PC-3 (cell line): ENCODE measurements around the gene PEX14. TPM values are rescaled to one million over a fixed set of nuclear protein-coding genes. Genes with fewer than 3 reads are reported as not detected.

Experiments used
- ATAC-seq: fragments of 200-7000 bp; cut with Tn5 transposase; 2 replicates; pipeline ENCODE4 v1.9.1; 2020; ENCODE audit warnings: mild to moderate bottlenecking, moderate library complexity
- BruUV-seq: library from RNA; stranded (reverse); fragments of 400-500 nt; replicated peaks from 2 replicates; lab custom pipeline; 2021; lab: Mats Ljungman, UMichigan
- CTCF ChIA-PET: fragments of 300-600 bp; sonication (Branson Sonifier 250); formaldehyde crosslinking; loops from one replicate; lab custom pipeline; 2022; ENCODE audit warnings: antibody characterized with exemption; lab: Charles Lee
- POLR2A ChIA-PET: fragments of 300-600 bp; sonication (Branson Sonifier 250); formaldehyde crosslinking; loops from one replicate; lab custom pipeline; 2022; ENCODE audit warnings: antibody characterized with exemption; ENCODE audit not compliant: unreplicated experiment; lab: Charles Lee
- DNase-seq: peaks from one replicate; pipeline ENCODE4 v3.0.0-alpha.2; 2015
- H2AFZ ChIP-seq: fragments of 300-600 bp; sonication (generic); 2 replicates; pipeline ENCODE4 v1.6.0; 2016; ENCODE audit warnings: antibody characterized with exemption, low read length
- H3F3A ChIP-seq: fragments of 300-600 bp; sonication (generic); one replicate; pipeline ENCODE4 v1.6.0; 2017; ENCODE audit warnings: antibody characterized with exemption, low read length, control low read depth, mild to moderate bottlenecking; ENCODE audit not compliant: unreplicated experiment
- H3K27ac ChIP-seq: fragments of 300-600 bp; sonication (generic); 2 replicates; pipeline ENCODE4 v1.5.1; 2016; ENCODE audit warnings: mild to moderate bottlenecking, low read length
- H3K27me3 ChIP-seq: fragments of 300-600 bp; sonication (generic); 2 replicates; pipeline ENCODE4 v1.6.1; 2016; ENCODE audit warnings: low read length, mixed read lengths
- H3K36me3 ChIP-seq: fragments of 300-600 bp; sonication (generic); 2 replicates; pipeline ENCODE4 v1.6.1; 2016; ENCODE audit warnings: low read depth, mixed run types, low read length, mixed read lengths
- H3K4me1 ChIP-seq: fragments of 300-600 bp; sonication (generic); 2 replicates; pipeline ENCODE4 v1.5.1; 2016; ENCODE audit warnings: low read length; ENCODE audit not compliant: insufficient read depth
- H3K4me2 ChIP-seq: fragments of 300-600 bp; sonication (generic); 2 replicates; pipeline ENCODE4 v1.6.0; 2016; ENCODE audit warnings: low read length
- H3K4me3 ChIP-seq: fragments of 300-600 bp; sonication (generic); 2 replicates; pipeline ENCODE4 v1.5.1; 2016; ENCODE audit warnings: mild to moderate bottlenecking, low read length, mixed read lengths
- H3K79me2 ChIP-seq: fragments of 300-600 bp; sonication (generic); 2 replicates; pipeline ENCODE4 v1.6.1; 2017; ENCODE audit warnings: low read length, mixed read lengths
- H3K9ac ChIP-seq: fragments of 300-600 bp; sonication (generic); 2 replicates; pipeline ENCODE4 v1.6.0; 2016; ENCODE audit warnings: mild to moderate bottlenecking, low read length
- H3K9me2 ChIP-seq: fragments of 300-600 bp; sonication (generic); replicated peaks from 2 replicates; pipeline ENCODE4 v1.6.1; 2016; ENCODE audit warnings: mixed run types, low read length, mixed read lengths
- H3K9me3 ChIP-seq: fragments of 300-600 bp; sonication (generic); 2 replicates; pipeline ENCODE4 v1.6.1; 2016; ENCODE audit warnings: low read length, mixed read lengths
- H4K20me1 ChIP-seq: fragments of 300-600 bp; sonication (generic); 2 replicates; pipeline ENCODE4 v1.6.1; 2016; ENCODE audit warnings: low read length, mixed read lengths
- EZH2 ChIP-seq: fragments of 300-600 bp; sonication (generic); IDR thresholded peaks from one replicate; pipeline ENCODE4 v1.6.1; 2017; ENCODE audit warnings: antibody characterized with exemption, mild to moderate bottlenecking, low read length; ENCODE audit not compliant: unreplicated experiment
- EZH2phosphoT487 ChIP-seq: fragments of 300-600 bp; sonication (generic); IDR thresholded peaks from 2 replicates; pipeline ENCODE4 v1.6.1; 2018; ENCODE audit warnings: mild to moderate bottlenecking, antibody characterized with exemption, low read length, borderline replicate concordance
- intact Hi-C: fragments of 100-400 bp; cut with micrococcal nuclease; formaldehyde crosslinking; loops from 2 replicates; pipeline ENCODE4 v1.9.0; 2023
- total RNA-seq: library from RNA; depleted of rRNA; stranded (reverse); fragments of >200 nt; gene quantifications from 2 replicates; pipeline ENCODE4 v1.2.3, GENCODE V29; 2014
- TF ChIP-seq, protein P1 (sequence below): fragments of 300-600 bp; sonication (generic); conservative IDR thresholded peaks from 2 replicates; pipeline ENCODE4 v1.5.1; 2017; ENCODE audit warnings: antibody characterized with exemption, low read depth, mild to moderate bottlenecking, low read length

PEX14 gene
- total RNA-seq, 1 experiment from 2014 or later: 24.9 TPM

DNA sequence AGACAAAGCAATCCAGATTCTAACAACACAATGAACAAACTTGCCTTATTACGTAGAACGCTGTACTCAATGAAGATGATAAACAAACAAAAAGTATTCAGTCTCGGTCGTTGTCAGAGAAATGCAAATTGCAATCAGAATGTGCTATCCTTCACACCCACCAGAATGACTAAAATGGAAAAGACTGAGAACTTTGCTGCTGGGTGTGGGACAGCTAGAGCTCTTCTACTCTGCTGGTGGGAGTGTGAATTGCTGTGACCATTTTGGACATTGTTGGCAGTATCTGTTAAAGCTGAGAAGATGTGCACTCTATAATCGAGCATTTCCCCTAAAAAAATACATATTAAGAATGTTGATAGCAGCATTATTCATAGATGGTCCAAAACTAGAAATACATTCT, 111.4 kb downstream of the PEX14 start:
- ATAC-seq (no peak), DNase-seq (peak; percentile 16)
- 0 out of 2 replicates have a peak overlapping the region, but pooled peaks have one; percentile 4 for H2AFZ ChIP-seq
- H3K4me1 ChIP-seq: peaks cover 12% of the 10 kb centered on the region
- H3K4me2 ChIP-seq: peak overlapping the region; percentile 56
- no TSS peak for BruUV-seq
- POLR2A ChIA-PET: interaction anchor here (0.7 kb wide), 1 partner anchor 654 kb away, joined by 3 read pairs; no protein-coding TSS in a partner anchor
- H3K9me3 ChIP-seq: no peaks in the 10 kb centered on the region
- H3K9me2 ChIP-seq: no peaks in the 10 kb centered on the region
- no peak for TF ChIP-seq EZH2
- TF ChIP-seq, protein P1, sequence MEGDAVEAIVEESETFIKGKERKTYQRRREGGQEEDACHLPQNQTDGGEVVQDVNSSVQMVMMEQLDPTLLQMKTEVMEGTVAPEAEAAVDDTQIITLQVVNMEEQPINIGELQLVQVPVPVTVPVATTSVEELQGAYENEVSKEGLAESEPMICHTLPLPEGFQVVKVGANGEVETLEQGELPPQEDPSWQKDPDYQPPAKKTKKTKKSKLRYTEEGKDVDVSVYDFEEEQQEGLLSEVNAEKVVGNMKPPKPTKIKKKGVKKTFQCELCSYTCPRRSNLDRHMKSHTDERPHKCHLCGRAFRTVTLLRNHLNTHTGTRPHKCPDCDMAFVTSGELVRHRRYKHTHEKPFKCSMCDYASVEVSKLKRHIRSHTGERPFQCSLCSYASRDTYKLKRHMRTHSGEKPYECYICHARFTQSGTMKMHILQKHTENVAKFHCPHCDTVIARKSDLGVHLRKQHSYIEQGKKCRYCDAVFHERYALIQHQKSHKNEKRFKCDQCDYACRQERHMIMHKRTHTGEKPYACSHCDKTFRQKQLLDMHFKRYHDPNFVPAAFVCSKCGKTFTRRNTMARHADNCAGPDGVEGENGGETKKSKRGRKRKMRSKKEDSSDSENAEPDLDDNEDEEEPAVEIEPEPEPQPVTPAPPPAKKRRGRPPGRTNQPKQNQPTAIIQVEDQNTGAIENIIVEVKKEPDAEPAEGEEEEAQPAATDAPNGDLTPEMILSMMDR: no peak
- H4K20me1 ChIP-seq: no peaks in the 10 kb centered on the region
- H3F3A ChIP-seq: peaks cover 6% of the 10 kb centered on the region
- H3K79me2 ChIP-seq: no peaks in the 10 kb centered on the region; the same call in 1 of the 2 replicates
- H3K27ac ChIP-seq: peak overlapping the region; percentile 87
- H3K4me3 ChIP-seq: peak overlapping the region; percentile 29
- no peaks in the 10 kb centered on the region for H3K36me3 ChIP-seq
- H3K27me3 ChIP-seq: no peaks in the 10 kb centered on the region
- peak overlapping the region; percentile 39; the same call in 1 of the 2 replicates for H3K9ac ChIP-seq
- intact Hi-C loops: no loop called here
- CTCF ChIA-PET: no interaction called here

DNA sequence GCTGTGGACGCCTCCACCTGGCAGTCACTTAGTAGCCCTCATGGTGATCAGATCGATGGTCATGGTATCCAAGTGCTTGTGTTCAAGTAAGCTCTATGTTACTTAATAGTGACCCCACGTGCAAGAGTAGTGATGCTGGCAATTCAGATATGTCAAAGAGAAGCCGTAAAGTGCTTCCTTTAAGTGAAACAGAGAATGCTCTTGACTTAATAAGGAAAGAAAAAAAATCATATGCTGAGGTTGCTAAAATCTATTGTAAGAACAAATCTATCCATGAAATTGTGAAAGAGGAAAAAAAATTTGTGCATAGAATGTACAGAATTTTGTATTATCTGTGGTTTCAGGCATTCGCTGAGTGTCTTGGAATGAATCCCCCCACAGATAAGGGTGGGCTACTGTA, 113.9 kb downstream of the PEX14 start:
- Histone ChIP-seq H3K9ac (no peak overlapping the region), H2AFZ (no peak overlapping the region), H3K27ac (no peak overlapping the region), H3K4me1 (peaks cover 12% of the 10 kb centered on the region), H3K9me3 (no peaks in the 10 kb centered on the region), H3K9me2 (no peaks in the 10 kb centered on the region), H4K20me1 (no peaks in the 10 kb centered on the region), H3K4me2 (no peak overlapping the region), H3K4me3 (no peak overlapping the region), H3K79me2 (no peaks in the 10 kb centered on the region; the same call in 1 of the 2 replicates), H3K27me3 (no peaks in the 10 kb centered on the region), H3F3A (peaks cover 6% of the 10 kb centered on the region), H3K36me3 (no peaks in the 10 kb centered on the region)
- no TSS peak for BruUV-seq
- ChIA-PET POLR2A (interaction anchor here (0.6 kb wide), 1 partner anchor 33 kb away, joined by 4 read pairs; no protein-coding TSS in a partner anchor), CTCF (no interaction called here)
- TF ChIP-seq EZH2phosphoT487: no peak
- TF ChIP-seq, protein P1: no peak
- intact Hi-C loops: no loop called here
- no peak for ATAC-seq
- DNase-seq: no peak

DNA sequence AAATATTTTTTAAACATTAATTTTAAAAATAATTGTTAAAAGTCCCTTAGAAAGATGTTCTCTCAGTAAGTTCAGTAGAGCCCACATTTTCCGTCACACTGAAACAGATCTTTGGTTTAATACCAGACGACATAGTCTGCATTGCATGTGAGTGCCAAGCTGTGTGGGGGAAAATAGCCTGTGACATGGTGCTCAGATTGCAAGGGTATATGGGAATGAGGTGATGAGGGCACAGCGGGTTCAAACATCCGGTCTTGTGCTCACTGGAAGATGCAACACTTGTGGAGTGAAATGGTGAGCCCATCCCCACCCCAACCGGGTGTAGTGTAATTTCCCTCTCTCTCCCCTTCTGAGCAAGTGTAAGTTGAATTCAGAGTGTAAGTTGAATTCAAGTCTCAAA, 114.3 kb downstream of the PEX14 start:
- no peaks in the 10 kb centered on the region for H4K20me1 ChIP-seq
- H3K27ac ChIP-seq: no peak overlapping the region
- intact Hi-C loops: no loop called here
- CTCF ChIA-PET: no interaction called here
- no peak for ATAC-seq
- H3K4me1 ChIP-seq: peaks cover 12% of the 10 kb centered on the region
- H3K9me2 ChIP-seq: no peaks in the 10 kb centered on the region
- no peak overlapping the region for H3K4me2 ChIP-seq
- DNase-seq: no peak
- no peak overlapping the region for H3K9ac ChIP-seq
- BruUV-seq: no TSS peak
- H3K4me3 ChIP-seq: no peak overlapping the region
- no peaks in the 10 kb centered on the region for H3K27me3 ChIP-seq
- TF ChIP-seq EZH2phosphoT487 (no peak), EZH2 (no peak)
- TF ChIP-seq, protein P1: no peak
- no peaks in the 10 kb centered on the region for H3K9me3 ChIP-seq
- H3F3A ChIP-seq: peaks cover 6% of the 10 kb centered on the region
- H3K36me3 ChIP-seq: no peaks in the 10 kb centered on the region
- no peaks in the 10 kb centered on the region; the same call in 1 of the 2 replicates for H3K79me2 ChIP-seq
- POLR2A ChIA-PET: no interaction called here
- no peak overlapping the region for H2AFZ ChIP-seq
